Suprapubic skin (tissue), 4 donors: Measurements from ENCODE around the gene SCN4A.
"Not testable (repeated sequence)": the region's sequence is repeated elsewhere in the genome, so short reads cannot be mapped to it uniquely, and the experiment has no call there.

ENCODE experiments used
- CTCF ChIP-seq, 2 donors: fragments of 200-600 bp in 1 of 2; fragments of 450-650 bp in 1 of 2; sonication (generic) in 1 of 2; IDR thresholded peaks; one replicate each; pipeline ENCODE4 v1.5.1; 2016 to 2019; ENCODE audit warnings: antibody characterized with exemption in 2 of 2, mild to moderate bottlenecking in 1 of 2, moderate library complexity in 1 of 2
- POLR2A ChIP-seq, 2 donors: fragments of 450-650 bp; IDR thresholded peaks; one replicate each; pipeline ENCODE4 v1.6.1; 2017; ENCODE audit warnings: antibody characterized with exemption in 2 of 2, mild to moderate bottlenecking in 2 of 2, moderate library complexity in 2 of 2
- POLR2AphosphoS5 ChIP-seq, 3 donors: sonication (generic); formaldehyde crosslinking; IDR thresholded peaks; one replicate each; pipeline ENCODE4 v1.6.1; 2017; ENCODE audit warnings: antibody characterized with exemption in 3 of 3

DNA sequence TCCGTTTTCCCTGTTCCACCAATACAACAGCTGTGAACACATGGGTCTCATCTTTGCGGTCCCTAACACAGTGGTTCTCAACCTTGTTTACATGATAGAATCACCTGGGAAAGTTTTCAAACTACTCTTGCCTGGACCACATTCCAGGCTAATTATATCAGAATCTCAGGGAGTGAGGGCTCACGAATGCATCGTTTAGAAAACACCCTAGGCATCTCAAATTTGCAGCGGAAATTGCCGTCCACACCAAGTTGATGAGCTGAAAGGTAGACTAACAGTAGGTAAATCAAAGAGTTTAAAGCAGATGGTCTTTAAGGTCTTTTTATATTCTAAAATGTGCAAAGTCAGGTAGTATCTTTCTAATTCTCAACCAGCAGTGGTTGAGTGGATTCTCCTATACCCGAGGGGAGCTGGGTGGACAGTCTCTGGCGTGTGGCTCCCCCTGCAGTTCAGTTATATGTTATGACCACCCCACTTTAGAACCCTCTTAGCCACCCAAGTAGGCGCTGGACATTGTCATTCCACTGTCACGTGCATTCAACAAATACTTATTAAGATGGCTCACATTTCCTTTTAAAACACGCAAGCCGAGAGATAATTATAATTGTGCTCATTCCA lies 65.4 kb downstream of the SCN4A start:
- TF ChIP-seq POLR2A, POLR2AphosphoS5, CTCF (IDR thresholded peaks at IDR 0.05): not testable (repeated sequence)
